RWPE2 (cell line): Measurements from ENCODE around the gene TAC3.

Experiments used
- ATAC-seq: fragments of 200-7000 bp; cut with Tn5 transposase; 3 replicates; pipeline ENCODE4 v1.9.1; 2021; ENCODE audit warnings: low read depth
- DNase-seq: peaks from one replicate; pipeline ENCODE4 v3.0.0-alpha.2; 2020; ENCODE audit warnings: low spot score
- H3K27ac ChIP-seq: fragments of 450-650 bp; 2 replicates; pipeline ENCODE4 v1.5.1; 2017; ENCODE audit warnings: mild to moderate bottlenecking; ENCODE audit not compliant: poor library complexity, severe bottlenecking
- H3K27me3 ChIP-seq: fragments of 250-450 bp; sonication (Bioruptor Pico); 2 replicates; pipeline ENCODE4 v1.5.1; 2021; ENCODE audit warnings: mild to moderate bottlenecking, moderate library complexity; ENCODE audit not compliant: insufficient read depth, poor library complexity, severe bottlenecking
- H3K36me3 ChIP-seq: fragments of 250-450 bp; sonication (Bioruptor Pico); 2 replicates; pipeline ENCODE4 v1.5.1; 2020; ENCODE audit warnings: low read depth, mild to moderate bottlenecking, moderate library complexity
- H3K4me1 ChIP-seq: fragments of 250-450 bp; sonication (Bioruptor Pico); 2 replicates; pipeline ENCODE4 v1.5.1; 2021; ENCODE audit warnings: mild to moderate bottlenecking, moderate library complexity; ENCODE audit not compliant: insufficient read depth, poor library complexity, severe bottlenecking
- H3K4me3 ChIP-seq: fragments of 250-450 bp; sonication (Bioruptor Pico); 2 replicates; pipeline ENCODE4 v1.5.1; 2021; ENCODE audit warnings: mild to moderate bottlenecking, moderate library complexity; ENCODE audit not compliant: severe bottlenecking
- H3K9me3 ChIP-seq: fragments of 250-450 bp; sonication (Bioruptor Pico); 2 replicates; pipeline ENCODE4 v1.5.1; 2021; ENCODE audit warnings: mild to moderate bottlenecking, moderate library complexity; ENCODE audit not compliant: severe bottlenecking
- CTCF ChIP-seq: fragments of 450-650 bp; IDR thresholded peaks from one replicate; pipeline ENCODE4 v1.5.1; 2017; ENCODE audit warnings: mild to moderate bottlenecking, moderate library complexity; ENCODE audit not compliant: poor library complexity, severe bottlenecking

The TAC3 gene

GRCh38 chr12:57051011-57051410 lies 34.7 kb upstream of the TAC3 start:
- Histone ChIP-seq H3K4me1 (no peaks in the 10 kb centered on the region), H3K36me3 (peaks cover 8% of the 10 kb centered on the region; the same call in 1 of the 2 replicates), H3K9me3 (no peaks in the 10 kb centered on the region), H3K4me3 (no peak overlapping the region), H3K27ac (no peak overlapping the region), H3K27me3 (no peaks in the 10 kb centered on the region)
- ATAC-seq (no peak), DNase-seq (no peak)
- TF ChIP-seq CTCF: no peak

GRCh38 chr12:57049890-57050289 lies 33.6 kb upstream of the TAC3 start, which contains the start of gene MYO1A:
Gene MYO1A (minus strand): TSS chr12:57050129. CDS start chr12:57048323, 1,806 bp downstream.
- ATAC-seq (peak; percentile 47), DNase-seq (no peak)
- H3K36me3 ChIP-seq: no peaks in the 10 kb centered on the region
- H3K27me3 ChIP-seq: no peaks in the 10 kb centered on the region
- H3K4me1 ChIP-seq: no peaks in the 10 kb centered on the region
- TF ChIP-seq CTCF: no peak
- no peak within 1 kb of the TSS for H3K4me3 ChIP-seq
- H3K9me3 ChIP-seq: no peaks in the 10 kb centered on the region
- H3K27ac ChIP-seq: no peak within 1 kb of the TSS

GRCh38 chr12:57049119-57049446 lies 32.8 kb upstream of the TAC3 start:
- Histone ChIP-seq H3K4me3 (no peak overlapping the region), H3K27ac (no peak overlapping the region), H3K27me3 (no peaks in the 10 kb centered on the region), H3K4me1 (no peaks in the 10 kb centered on the region), H3K36me3 (no peaks in the 10 kb centered on the region), H3K9me3 (no peaks in the 10 kb centered on the region)
- no peak for DNase-seq
- no peak for ATAC-seq
- TF ChIP-seq CTCF: no peak

GRCh38 chr12:57048423-57049118 lies 32.2 kb upstream of the TAC3 start:
- no peak overlapping the region for H3K27ac ChIP-seq
- ATAC-seq (no peak), DNase-seq (no peak)
- H3K36me3 ChIP-seq: no peaks in the 10 kb centered on the region
- H3K4me3 ChIP-seq: no peak overlapping the region
- no peaks in the 10 kb centered on the region for H3K9me3 ChIP-seq
- no peak for TF ChIP-seq CTCF
- H3K4me1 ChIP-seq: no peaks in the 10 kb centered on the region
- H3K27me3 ChIP-seq: no peaks in the 10 kb centered on the region

GRCh38 chr12:57047981-57048380 lies 31.7 kb upstream of the TAC3 start:
- ATAC-seq: no peak
- Histone ChIP-seq H3K27me3 (no peaks in the 10 kb centered on the region), H3K36me3 (no peaks in the 10 kb centered on the region), H3K9me3 (no peaks in the 10 kb centered on the region), H3K27ac (no peak overlapping the region), H3K4me1 (no peaks in the 10 kb centered on the region), H3K4me3 (no peak overlapping the region)
- no peak for TF ChIP-seq CTCF
- DNase-seq: no peak
